HepG2 (cell line): ENCODE data around the gene KDM5A.

Experiments
- CREB1 ChIP-seq, 2 experiments: fragments of 450-650 bp in 1 of 2; IDR thresholded peaks; 2 replicates each; pipeline ENCODE4 v1.6.1; 2016 to 2017; ENCODE audit warnings: control low read depth in 1 of 2, mild to moderate bottlenecking in 1 of 2, missing compliant biosample characterization in 1 of 2, missing genetic modification characterization in 1 of 2
- SIN3A ChIP-seq: IDR thresholded peaks from 2 replicates; pipeline ENCODE4 v1.6.1; 2011; ENCODE audit warnings: low read depth, mild to moderate bottlenecking, control low read depth, low read length, borderline replicate concordance
- TF ChIP-seq, protein P1 (sequence below), 2 experiments: sonication (generic) in 1 of 2; formaldehyde crosslinking in 1 of 2; IDR thresholded peaks; 2 replicates each; pipeline versions ENCODE4 v1.5.1 to v1.6.1; 2011 to 2020; ENCODE audit warnings: borderline replicate concordance in 1 of 2, low read depth in 1 of 2, low read length in 1 of 2, mild to moderate bottlenecking in 1 of 2, missing genetic modification reagents in 1 of 2, moderate library complexity in 1 of 2

GRCh38 chr12:414859-415258 is 25.7 kb upstream of the KDM5A start:
- TF ChIP-seq SIN3A = no peak
- TF ChIP-seq, protein P1, sequence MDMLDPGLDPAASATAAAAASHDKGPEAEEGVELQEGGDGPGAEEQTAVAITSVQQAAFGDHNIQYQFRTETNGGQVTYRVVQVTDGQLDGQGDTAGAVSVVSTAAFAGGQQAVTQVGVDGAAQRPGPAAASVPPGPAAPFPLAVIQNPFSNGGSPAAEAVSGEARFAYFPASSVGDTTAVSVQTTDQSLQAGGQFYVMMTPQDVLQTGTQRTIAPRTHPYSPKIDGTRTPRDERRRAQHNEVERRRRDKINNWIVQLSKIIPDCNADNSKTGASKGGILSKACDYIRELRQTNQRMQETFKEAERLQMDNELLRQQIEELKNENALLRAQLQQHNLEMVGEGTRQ (IDR thresholded peaks at IDR 0.05; ENCODE audit: low read depth, low read length) = no peak
- TF ChIP-seq, protein P1 (CRISPR knock-in tag; IDR thresholded peaks at IDR 0.05; ENCODE audit: borderline replicate concordance) = no peak
- no peak for TF ChIP-seq CREB1 (IDR thresholded peaks at IDR 0.05)
- no peak for TF ChIP-seq CREB1 (CRISPR knock-in tag; IDR thresholded peaks at IDR 0.05)
